HUES64 (cell line): Measurements from ENCODE around the gene PCDH12.

ENCODE experiments used
- H3K27ac ChIP-seq: 2 replicates; pipeline ENCODE4 v1.7.0; 2013; ENCODE audit warnings: low read depth, low read length, inconsistent platforms
- H3K27me3 ChIP-seq: 2 replicates; pipeline ENCODE4 v1.6.1; 2013; ENCODE audit warnings: mild to moderate bottlenecking, low read length; ENCODE audit not compliant: insufficient read depth
- H3K36me3 ChIP-seq: 2 replicates; pipeline ENCODE4 v1.6.1; 2013; ENCODE audit warnings: mild to moderate bottlenecking, low read length; ENCODE audit not compliant: insufficient read depth
- H3K4me1 ChIP-seq: 2 replicates; pipeline ENCODE4 v1.6.1; 2013; ENCODE audit warnings: mild to moderate bottlenecking, low read length, moderate library complexity; ENCODE audit not compliant: insufficient read depth
- H3K4me3 ChIP-seq: 2 replicates; pipeline ENCODE4 v1.5.1; 2013; ENCODE audit warnings: mild to moderate bottlenecking, low read length, moderate library complexity
- H3K9ac ChIP-seq: 2 replicates; pipeline ENCODE4 v1.6.1; 2013; ENCODE audit warnings: mild to moderate bottlenecking, low read depth, low read length
- H3K9me3 ChIP-seq: 2 replicates; pipeline ENCODE4 v1.6.1; 2013; ENCODE audit warnings: low read depth, low read length; ENCODE audit not compliant: insufficient read depth
- WGBS: fragments of 150-250, 120-280 bp; methylation state at CpG from one replicate; pipeline ENCODE4 v1.1.7; 2013; ENCODE audit warnings: missing lambda C conversion rate; 5-methylcytosine and 5-hydroxymethylcytosine counted together

PCDH12 gene

DNA sequence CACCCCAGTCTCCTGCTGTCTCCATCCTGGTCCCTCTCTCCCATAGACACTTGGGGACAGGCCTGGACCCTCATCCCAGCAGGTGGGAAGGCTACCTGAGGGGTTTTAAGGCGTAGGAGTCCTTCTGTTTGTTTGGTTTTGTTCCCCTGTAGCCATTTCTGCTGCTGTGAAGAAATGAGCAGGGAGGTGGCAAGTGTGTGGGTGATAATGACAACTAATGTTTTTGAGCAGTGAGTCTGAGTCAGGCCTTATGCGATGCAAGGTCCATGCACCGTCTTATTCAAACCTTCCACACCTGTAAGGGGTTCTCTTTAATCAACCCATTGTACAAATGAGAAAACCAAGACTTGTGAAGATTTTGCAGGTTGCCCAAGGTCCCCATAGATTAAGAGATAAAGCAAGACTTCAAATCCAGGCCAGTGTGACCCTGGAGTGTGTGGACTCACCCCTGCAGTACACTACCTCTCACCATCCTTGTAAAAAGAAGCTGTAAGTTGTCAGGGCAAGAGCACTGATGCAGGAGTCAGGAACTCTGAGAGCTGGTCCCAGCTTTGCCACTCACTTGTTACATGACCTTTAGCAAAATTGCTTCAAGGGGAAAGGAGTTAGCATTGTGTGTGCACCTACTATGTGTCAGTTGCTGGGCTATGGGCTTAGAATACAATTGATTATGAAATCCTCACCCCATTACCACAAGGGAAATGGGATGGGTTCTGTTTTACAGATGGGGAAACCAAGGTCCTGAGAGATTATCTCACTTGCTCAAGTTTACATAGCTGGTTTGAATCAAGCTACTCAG, 7.6 kb downstream of the PCDH12 start:
- Histone ChIP-seq H3K9me3 (no peaks in the 10 kb centered on the region), H3K4me1 (peaks cover 11% of the 10 kb centered on the region; the same call in 1 of the 2 replicates), H3K9ac (no peak overlapping the region), H3K4me3 (no peak overlapping the region), H3K27me3 (no peaks in the 10 kb centered on the region), H3K36me3 (no peaks in the 10 kb centered on the region), H3K27ac (no peak overlapping the region)
- 94% methylated on average over 3 of the region's 3 CpGs for WGBS

DNA sequence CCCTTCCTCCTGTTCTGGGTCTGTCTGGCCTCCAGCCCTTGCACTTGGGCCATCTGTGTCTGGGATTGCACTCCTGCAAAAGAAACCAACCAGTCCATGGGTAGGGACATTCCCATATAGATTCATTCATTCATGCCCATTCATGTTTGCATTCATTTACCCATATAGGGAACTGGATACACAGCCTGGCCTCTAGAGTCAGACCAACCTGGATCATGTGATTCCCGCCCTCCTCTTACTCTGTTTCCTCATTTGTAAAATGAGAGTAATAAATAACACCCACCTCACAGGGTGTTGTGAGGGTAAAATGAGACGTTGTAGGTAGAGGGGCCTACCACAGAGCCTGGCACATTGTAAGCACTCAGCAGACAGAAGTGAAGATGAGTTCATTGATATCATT, 8.5 kb downstream of the PCDH12 start:
- no peaks in the 10 kb centered on the region for H3K36me3 ChIP-seq
- H3K27ac ChIP-seq: no peak overlapping the region
- H3K27me3 ChIP-seq: no peaks in the 10 kb centered on the region
- no peaks in the 10 kb centered on the region for H3K9me3 ChIP-seq
- WGBS: 83% methylated on average over 1 of the region's 2 CpGs
- no peak overlapping the region for H3K4me3 ChIP-seq
- H3K4me1 ChIP-seq: peaks cover 16% of the 10 kb centered on the region; the same call in 1 of the 2 replicates
- no peak overlapping the region for H3K9ac ChIP-seq

DNA sequence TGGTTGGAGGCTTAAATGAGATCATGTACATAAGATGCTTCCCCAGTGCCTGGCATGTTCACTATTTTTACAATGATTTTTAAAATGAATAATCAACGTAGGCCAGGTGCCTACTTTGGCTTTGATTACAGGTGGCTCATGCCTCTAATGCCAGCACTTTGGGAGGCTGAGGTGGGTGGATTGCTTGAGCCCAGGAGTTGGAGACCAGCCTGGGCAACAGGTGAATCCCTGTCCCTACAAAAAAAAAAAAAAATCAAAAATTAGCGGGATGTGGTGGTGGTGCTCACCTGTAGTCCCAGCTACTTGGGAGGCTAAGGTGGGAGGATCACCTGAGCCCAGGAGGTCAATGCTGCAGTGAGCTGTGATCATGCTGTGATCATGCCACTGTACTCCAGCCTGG, 9.2 kb downstream of the PCDH12 start:
- H3K36me3 ChIP-seq: no peaks in the 10 kb centered on the region
- 100% methylated on average over 2 of the region's 2 CpGs for WGBS
- no peak overlapping the region for H3K9ac ChIP-seq
- peaks cover 16% of the 10 kb centered on the region; the same call in 1 of the 2 replicates for H3K4me1 ChIP-seq
- no peak overlapping the region for H3K27ac ChIP-seq
- no peaks in the 10 kb centered on the region for H3K9me3 ChIP-seq
- H3K27me3 ChIP-seq: no peaks in the 10 kb centered on the region
- H3K4me3 ChIP-seq: no peak overlapping the region

DNA sequence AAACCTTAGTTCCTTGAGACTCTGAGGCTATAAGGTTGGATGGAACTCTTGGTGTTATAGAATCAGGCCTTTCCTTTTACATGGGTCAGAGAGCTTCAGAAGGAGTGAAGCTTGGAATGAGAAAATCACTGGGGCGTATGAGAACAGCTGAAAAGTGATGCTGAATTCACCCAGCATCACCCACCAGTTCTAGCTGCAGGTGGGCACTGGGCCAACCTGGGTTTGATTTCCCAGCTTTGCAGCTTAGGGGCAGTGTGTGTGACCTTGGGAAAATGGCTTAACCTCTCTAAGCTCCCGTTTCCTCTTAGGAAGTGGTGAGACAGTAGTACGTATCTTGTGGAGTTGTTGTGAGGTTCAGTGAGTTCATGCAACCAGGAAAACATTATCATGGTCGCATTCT, 10.7 kb downstream of the PCDH12 start:
- Histone ChIP-seq H3K27ac (no peak overlapping the region), H3K36me3 (no peaks in the 10 kb centered on the region), H3K9ac (no peak overlapping the region), H3K9me3 (no peaks in the 10 kb centered on the region), H3K4me1 (peaks cover 16% of the 10 kb centered on the region; the same call in 1 of the 2 replicates), H3K4me3 (no peak overlapping the region), H3K27me3 (no peaks in the 10 kb centered on the region)
- WGBS: 91% methylated on average over 4 of the region's 4 CpGs

DNA sequence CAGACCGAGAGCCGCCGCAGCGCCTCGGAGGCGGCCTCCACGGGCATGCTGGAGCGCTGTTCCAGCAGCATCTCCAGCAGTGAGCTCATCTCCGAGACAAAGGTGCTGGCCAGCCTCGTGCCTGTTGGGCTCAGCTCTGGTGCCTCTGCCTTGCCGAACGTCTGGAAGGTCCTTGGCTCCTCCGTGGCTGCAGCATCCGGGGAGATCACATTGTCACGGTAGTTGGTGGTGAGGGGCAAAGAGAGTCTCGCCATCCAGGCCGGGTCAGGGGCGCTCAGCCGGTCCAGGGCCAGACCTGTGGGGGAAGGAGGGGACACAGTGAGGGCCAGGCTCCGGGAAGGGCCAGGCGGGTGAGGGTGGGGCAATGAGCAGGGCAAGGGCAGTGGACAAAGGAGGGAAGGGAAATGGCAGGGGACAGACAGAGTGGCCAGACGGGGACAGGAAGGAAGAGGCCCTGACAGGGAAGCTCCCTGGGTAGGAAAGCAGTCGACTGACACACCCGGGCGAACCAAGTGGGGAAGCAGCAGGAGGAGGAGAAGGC, 12.4 kb downstream of the PCDH12 start:
- Histone ChIP-seq H3K27ac (no peak overlapping the region), H3K9ac (no peak overlapping the region), H3K27me3 (no peaks in the 10 kb centered on the region), H3K9me3 (no peaks in the 10 kb centered on the region), H3K4me1 (0 out of 2 replicates have a peak, but pooled peaks cover 13% of the 10 kb centered on the region), H3K4me3 (no peak overlapping the region), H3K36me3 (0 out of 2 replicates have a peak, but pooled peaks cover 2% of the 10 kb centered on the region)
- 66% methylated on average over 25 of the region's 25 CpGs for WGBS

DNA sequence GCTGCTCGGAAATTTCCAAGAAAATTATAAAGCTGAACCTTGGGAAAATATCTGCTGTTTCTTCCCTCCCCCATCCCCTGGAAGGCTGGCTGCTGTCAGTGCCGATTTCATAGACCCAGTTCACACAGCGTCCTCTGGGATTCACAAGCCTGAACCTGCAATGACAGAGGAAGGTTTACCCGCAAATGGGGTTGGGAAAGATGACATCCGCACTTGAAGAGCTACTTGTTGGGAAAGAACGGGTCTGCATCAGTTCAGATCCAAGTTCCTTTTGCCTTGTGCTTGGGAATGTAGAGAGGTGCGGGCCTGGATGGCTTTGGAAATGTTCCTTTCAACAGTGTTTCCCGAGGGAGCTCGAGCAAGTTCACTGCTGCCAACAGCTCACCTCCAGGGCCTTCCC, 13.9 kb downstream of the PCDH12 start:
- H3K27ac ChIP-seq: no peak overlapping the region
- H3K9ac ChIP-seq: no peak overlapping the region
- WGBS: 86% methylated on average over 9 of the region's 9 CpGs

DNA sequence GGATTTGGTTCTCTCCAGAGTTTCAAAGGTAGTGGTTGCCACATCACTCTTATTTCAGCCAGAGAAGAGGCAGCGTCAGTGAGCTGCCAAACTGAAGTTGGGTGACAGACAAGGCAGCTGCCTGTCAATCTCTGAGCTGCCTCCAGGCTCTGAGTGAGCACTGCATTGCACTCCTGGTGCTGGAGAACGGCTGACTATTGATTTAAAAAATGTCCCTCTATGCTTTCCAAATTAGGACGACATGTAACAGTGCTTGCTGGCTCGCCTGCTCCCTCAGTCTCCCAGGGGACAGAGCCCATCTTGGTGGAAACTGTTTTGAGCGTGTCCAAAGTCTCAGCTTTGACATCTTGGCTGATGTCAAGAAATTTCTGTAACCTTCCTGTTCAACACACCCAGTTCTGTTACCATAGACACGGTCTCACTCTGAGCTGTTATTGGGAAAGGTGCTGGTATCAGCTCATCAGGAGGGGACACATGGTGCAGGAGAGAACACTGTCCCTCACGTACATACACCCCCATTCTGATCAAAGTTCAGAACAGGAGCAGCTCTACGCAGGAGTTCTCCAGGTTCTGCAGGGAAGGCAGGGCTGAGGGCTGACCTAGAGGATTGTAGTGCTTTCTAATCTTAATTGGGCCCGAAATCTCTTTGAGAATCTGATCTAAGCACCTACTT, 15.7 kb downstream of the PCDH12 start:
- H3K9ac ChIP-seq: no peak overlapping the region
- no peak overlapping the region for H3K27ac ChIP-seq
- 0 out of 2 replicates have a peak, but pooled peaks cover 13% of the 10 kb centered on the region for H3K4me1 ChIP-seq
- 91% methylated on average over 9 of the region's 9 CpGs for WGBS
- peaks cover 30% of the 10 kb centered on the region for H3K36me3 ChIP-seq
- H3K9me3 ChIP-seq: no peaks in the 10 kb centered on the region
- H3K27me3 ChIP-seq: no peaks in the 10 kb centered on the region
- no peak overlapping the region for H3K4me3 ChIP-seq

More for the DNA sequence above, 13.9 kb downstream of the PCDH12 start:
- no peaks in the 10 kb centered on the region for H3K27me3 ChIP-seq
- H3K9me3 ChIP-seq: no peaks in the 10 kb centered on the region
- peaks cover 17% of the 10 kb centered on the region for H3K36me3 ChIP-seq
- 0 out of 2 replicates have a peak, but pooled peaks cover 13% of the 10 kb centered on the region for H3K4me1 ChIP-seq
- H3K4me3 ChIP-seq: no peak overlapping the region

DNA sequence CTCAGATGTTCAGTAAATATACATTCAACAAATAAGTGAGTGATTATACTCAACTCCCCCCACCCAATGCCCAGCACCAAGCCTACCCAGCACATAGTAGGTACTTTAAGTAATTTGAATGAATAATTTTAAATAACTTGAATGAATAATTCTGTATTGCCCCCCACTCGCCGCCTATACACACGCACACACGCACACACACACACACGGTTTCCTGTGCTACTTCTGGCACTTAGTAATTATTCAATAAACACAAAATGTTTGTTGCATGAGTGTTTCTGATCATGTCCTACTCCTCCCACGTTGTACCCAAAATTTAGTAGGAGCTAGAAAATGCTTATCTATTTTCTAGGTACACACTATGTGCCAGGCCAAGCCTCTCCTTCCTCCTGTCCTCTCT, 16.2 kb downstream of the PCDH12 start:
- H3K9ac ChIP-seq: no peak overlapping the region
- H3K27me3 ChIP-seq: no peaks in the 10 kb centered on the region
- no peak overlapping the region for H3K27ac ChIP-seq
- H3K36me3 ChIP-seq: peaks cover 36% of the 10 kb centered on the region
- 95% methylated on average over 6 of the region's 6 CpGs for WGBS
- 0 out of 2 replicates have a peak, but pooled peaks cover 13% of the 10 kb centered on the region for H3K4me1 ChIP-seq
- H3K9me3 ChIP-seq: no peaks in the 10 kb centered on the region
- no peak overlapping the region for H3K4me3 ChIP-seq

DNA sequence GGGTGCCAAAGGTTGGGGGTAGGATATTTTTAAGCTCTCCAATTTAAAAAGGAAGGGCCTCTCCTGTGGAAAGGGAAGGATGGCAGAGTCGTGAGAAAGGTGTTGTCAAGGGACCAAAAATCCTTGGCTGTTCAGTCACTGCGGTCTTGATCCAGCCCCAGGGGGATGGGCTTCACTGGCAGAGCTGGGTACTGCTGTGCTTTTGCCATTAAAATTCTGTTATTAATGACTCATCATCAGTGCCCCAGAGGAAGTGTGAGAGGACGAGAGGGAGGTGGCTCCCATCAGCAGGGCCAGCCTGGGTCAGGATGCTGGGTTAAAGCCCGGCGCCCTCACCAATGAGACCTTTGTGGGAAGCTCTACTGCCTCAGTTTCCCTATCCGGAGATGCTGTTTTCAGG, 16.7 kb downstream of the PCDH12 start:
- Histone ChIP-seq H3K27ac (no peak overlapping the region), H3K4me3 (no peak overlapping the region), H3K27me3 (no peaks in the 10 kb centered on the region), H3K9me3 (no peaks in the 10 kb centered on the region), H3K36me3 (peaks cover 40% of the 10 kb centered on the region), H3K9ac (no peak overlapping the region), H3K4me1 (0 out of 2 replicates have a peak, but pooled peaks cover 13% of the 10 kb centered on the region)
- WGBS: 92% methylated on average over 6 of the region's 6 CpGs

DNA sequence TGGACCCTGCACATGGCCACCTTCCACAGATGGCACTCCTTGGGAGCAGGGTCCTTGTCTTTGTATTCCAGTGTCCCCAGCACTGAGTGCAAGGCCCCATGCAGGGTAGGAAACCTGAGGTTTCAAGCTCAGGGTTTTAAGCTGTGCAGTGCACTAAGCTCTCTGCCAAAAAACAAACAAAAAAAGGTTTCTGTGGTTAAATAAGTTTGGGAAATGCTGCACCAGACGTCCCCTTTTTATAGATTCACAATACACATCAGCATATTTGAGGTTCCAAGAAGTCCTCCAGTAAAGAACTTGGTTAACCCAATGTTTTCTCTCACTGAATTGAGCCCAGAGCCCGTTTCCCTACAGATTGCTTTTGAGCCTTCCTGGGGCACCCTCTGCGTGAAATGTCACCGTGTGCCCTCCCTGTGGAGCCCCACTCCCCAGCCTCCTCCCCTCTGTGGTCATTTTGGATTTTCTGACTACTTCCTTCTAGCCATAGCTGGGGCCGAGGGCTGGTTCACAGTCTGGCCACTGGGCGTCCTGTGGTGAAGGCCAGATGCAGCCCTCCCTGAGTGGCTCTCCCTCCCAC, 17.2 kb downstream of the PCDH12 start:
- WGBS: 78% methylated on average over 6 of the region's 6 CpGs
- Histone ChIP-seq H3K9ac (no peak overlapping the region), H3K27ac (no peak overlapping the region), H3K36me3 (peaks cover 46% of the 10 kb centered on the region), H3K4me3 (no peak overlapping the region), H3K27me3 (no peaks in the 10 kb centered on the region), H3K4me1 (0 out of 2 replicates have a peak, but pooled peaks cover 8% of the 10 kb centered on the region), H3K9me3 (no peaks in the 10 kb centered on the region)

DNA sequence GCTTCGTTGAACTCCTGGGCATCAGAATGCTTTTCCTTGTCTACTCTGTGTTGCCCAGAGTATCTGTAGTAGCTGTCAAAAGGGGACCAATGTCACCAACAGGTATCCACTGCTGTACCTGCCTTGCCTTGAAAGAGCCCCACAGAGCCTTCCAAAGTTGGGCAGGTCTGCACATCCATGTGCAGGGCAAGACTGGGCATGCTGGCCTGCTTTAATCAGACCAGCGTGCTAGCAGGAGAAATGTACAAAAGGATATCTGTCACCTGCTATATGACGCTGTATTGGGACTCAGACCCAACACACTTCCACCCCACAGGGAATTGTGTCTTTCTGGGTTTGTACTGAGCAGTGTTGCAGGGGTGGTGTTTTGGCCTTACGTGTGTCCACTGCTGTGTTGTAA, 22.5 kb downstream of the PCDH12 start:
- Histone ChIP-seq H3K4me3 (no peak overlapping the region), H3K9ac (no peak overlapping the region), H3K27ac (no peak overlapping the region), H3K27me3 (no peaks in the 10 kb centered on the region), H3K4me1 (no peaks in the 10 kb centered on the region), H3K9me3 (no peaks in the 10 kb centered on the region), H3K36me3 (peaks cover 93% of the 10 kb centered on the region)
- 93% methylated on average over 4 of the region's 4 CpGs for WGBS
